Posterior vena cava (tissue), 2 donors: ENCODE measurements around the gene RGS6. TPM values are rescaled to one million over a fixed set of nuclear protein-coding genes. Genes with fewer than 3 reads are reported as not detected.

Experiments used
- DNase-seq: peaks from one replicate; pipeline ENCODE4 v3.0.0-alpha.2; 2020; ENCODE audit warnings: low spot score
- intact Hi-C, 2 donors: fragments of 100-400 bp; cut with DNase I; formaldehyde crosslinking; loops; one replicate each; pipeline versions ENCODE4 v1.14.1 to v1.14.2; 2022 to 2023
- total RNA-seq, 2 donors: library from RNA; stranded (reverse); fragmentation: NEBNext Ultra II Directional; extraction: Animal tissue kit (Norgen Biotek cat#: 25700); gene quantifications; one replicate each; pipeline ENCODE4 v1.2.1, GENCODE V29; 2021
- donor health status: DM: yes; HTN: yes; CAD: no.
- donor health status: DM: yes; HTN: yes; CAD: no.

RGS6 gene
- total RNA-seq, 2 donors from 2014 or later: 1.1 to 2.0 TPM

DNA sequence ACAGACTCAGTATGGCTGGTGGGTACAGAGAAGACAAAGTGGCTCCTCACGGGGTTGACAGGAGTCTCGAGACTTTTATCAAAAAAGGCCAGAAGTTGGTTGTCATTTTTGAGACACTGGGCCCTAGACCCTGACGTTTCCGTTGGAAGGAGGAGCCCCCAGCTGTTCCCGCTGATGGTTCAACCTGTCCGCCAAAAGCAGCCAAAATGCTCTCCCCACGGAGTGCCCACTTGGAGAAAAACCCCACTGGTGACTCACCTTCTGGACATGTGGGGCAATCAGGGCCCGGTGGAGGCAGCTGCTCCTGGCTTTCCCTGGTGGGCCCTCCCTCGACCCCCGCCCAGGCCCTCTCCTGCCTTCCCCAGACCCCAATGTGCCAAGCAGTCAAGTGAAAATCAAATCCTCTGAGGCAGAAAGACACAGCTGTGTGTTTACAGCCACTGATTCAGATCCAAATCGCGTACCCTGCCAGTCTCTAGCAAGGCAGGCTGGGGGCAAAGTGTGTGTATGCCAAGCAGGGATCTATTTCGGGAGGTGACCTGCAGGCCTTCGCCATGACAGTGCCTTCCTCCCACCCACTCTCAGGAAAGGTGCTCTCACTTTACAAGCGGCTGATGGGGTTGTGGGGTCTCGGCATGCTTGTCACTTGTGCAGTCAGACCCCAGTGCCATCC lies 614.3 kb downstream of the RGS6 start:
- intact Hi-C loops: no loop called here
- DNase-seq: no peak

DNA sequence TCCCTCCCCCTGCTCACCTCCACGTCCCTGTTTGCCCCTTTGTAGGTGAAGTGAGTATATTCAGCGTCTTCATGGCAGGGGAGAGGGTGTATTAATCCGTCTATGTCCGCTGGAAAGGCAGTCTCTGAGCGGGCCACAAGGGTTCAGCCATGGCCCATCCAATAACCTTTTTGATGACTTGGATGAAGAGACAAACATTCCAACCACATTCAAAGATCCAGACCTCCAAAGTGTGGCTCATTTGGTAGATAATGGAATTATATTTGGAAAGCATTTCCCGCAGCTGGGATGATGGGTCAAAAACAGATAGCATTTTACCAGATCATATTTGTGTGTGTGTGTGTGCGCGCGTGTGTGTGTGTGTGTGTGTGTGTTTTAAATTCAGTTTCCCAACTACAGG lies 615.8 kb downstream of the RGS6 start:
- intact Hi-C loops: no loop called here
- DNase-seq: no peak

DNA sequence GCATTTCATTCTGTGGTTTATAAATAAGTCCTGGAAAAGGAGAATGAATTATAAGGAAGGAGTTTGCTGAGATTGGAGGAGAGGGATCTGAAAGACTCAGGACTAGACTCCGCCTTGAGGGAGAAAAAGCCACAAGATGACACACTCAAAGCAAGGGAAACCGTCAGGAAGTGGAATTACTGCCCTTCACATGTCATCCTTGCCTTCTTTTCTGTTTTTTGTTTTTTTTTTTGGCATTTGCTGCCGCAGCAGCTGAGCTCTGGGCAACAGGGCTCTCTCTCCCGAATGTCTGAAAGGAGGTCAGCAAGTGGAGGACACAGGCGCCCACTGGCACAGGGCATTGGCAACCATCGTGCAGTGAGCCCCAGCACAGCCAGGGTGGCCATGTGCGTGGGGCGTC lies 616.8 kb downstream of the RGS6 start:
- intact Hi-C loops: no loop called here

DNA sequence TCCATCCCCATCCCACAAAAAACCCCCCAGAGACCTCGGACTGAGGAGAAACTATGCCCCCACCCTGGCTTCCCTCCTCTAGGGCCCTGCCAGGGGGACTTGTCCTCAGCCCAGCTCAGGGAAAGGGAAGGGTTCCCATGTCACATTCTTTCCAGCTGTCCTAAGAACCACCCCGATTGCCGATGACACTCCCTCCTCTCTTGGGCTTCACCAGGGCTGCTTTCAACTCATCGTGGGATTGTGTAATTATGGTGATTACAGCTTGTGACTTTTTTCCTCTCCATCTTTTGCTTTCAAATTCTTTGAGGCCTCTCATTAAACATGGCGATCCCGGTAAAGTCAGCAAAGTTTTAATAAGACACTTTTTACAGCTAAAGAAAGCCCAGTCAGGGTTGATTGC lies 617.6 kb downstream of the RGS6 start:
- intact Hi-C loops: no loop called here

More for the DNA sequence above, 616.8 kb downstream of the RGS6 start:
- no peak for DNase-seq

DNA sequence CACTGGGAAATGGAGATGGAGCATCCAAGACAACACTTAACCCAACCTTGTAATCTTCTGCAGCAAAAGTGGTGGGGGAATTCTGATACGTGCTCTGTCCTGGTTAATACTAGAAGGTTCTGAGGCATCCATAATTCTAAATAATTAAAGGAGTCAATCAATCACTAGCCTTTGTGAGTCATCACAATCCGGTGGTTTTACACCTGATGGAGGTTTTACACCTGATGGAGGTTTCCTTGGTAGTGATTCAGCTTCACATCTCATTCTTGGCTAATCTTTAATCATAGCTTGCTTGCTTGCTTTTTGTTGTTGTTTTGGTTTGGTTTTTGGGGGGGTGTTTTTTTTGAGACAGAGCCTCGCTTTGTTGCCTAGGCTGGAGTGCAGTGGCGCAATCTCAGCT lies 618.3 kb downstream of the RGS6 start:
- DNase-seq: no peak
- intact Hi-C loops: no loop called here

More for the DNA sequence above, 617.6 kb downstream of the RGS6 start:
- DNase-seq: no peak

DNA sequence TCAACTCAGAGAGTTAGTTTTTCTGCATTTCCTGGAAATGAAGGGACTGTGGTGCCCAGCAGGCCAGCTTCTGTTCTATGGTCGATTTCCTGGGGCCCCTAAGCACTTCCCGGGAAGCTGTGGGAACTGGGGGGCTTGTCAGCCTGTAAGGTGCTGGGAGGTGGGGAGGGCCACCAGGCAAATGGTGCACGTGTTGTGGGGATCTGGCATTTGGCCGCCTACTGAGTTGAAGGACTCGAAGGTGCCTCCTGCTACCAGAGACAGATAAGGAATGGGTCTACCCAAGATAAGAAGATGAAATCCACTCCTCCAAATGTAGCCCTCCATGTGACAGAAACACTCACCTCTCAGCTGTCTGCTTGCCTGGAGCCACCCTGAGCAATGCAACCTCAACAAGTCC lies 620.0 kb downstream of the RGS6 start:
- intact Hi-C loops: no loop called here
- DNase-seq: no peak

DNA sequence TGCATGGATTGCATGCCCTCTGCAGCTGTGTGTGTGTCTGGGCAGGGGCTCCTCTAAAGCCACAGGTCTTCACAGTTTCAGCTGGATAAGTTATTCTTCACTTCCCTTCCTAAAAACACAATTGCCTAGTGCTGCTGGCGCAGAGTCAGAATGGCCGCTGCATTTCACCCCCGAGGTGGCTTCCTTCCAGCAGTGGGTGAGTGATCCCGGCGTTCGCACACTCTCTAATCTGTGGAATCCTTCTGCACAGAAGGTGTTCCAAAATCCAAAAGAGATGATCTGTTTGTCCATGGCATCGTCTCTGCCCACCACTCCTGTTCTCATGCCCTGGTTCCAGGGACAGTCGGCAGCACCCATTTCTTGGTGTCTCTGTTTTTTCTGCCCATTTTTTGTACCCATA lies 620.9 kb downstream of the RGS6 start:
- no peak for DNase-seq
- intact Hi-C loops: no loop called here

DNA sequence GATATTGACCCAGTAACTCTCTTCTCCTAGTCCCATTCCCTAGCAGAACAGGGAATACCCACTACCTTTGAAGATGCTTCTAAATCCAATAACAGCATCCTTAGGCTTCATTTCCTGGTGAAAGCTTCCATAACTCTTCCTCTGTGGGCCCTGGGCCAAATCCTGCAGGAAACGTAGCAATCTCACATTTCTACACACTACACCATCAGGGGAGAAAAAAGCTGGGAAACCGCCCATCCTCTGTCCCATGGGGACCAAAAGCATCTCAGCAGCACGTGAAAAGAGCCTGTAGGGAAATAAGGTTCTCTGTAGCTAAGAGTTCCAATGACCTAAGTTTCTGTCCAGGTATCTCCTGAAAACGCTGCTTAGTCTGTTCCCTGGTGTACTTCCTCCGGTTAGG lies 621.4 kb downstream of the RGS6 start:
- intact Hi-C loops: no loop called here

DNA sequence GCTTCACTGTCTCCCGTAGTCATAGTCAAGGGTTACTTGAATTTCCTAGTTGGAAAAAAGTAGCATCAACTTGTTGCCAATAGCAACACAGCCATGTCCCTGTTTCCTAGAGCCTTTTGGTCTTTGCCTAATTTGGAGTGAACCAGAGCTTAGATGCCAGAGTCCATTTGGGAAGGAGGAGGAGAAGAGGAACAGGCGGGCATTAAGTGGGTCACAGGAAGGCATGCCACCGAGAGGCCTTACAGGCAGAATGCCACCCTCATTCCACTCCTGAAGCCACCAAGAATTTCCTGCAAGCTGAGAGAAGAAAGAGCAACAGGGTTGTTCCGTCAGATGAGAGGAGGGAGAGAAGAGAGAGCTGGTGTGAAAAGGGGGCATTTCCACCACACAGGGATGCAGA lies 622.2 kb downstream of the RGS6 start:
- no peak for DNase-seq
- intact Hi-C loops: no loop called here

More for the DNA sequence above, 621.4 kb downstream of the RGS6 start:
- DNase-seq: no peak

DNA sequence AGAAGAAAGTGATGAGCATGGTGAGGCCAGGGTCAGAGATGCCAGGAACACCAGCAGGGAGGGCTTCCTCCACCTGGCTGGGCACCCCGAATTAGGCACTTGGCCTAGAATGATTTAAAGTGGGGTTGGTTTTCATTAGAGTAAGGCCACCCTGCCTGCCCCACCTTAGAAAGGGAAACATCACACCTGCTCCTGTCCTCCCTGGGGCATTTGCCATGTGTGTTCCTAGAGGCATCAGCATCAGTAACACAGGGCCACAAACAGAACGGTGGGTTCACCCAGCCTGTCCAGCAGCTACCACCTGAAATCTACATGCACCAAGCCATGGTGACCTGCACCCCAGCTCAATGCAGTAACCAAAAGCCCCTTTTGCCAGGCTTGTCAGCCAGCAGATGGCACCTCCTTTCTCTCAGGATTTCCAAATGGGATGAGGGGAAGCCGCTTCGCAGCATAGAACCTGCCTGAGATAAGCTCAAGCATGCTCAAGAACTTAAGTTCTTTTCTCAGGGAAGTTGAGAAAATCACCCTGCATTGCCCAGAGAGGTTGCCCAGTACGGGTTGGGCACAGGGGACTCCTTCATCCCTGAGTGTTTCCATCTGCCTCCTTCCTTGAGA lies 622.9 kb downstream of the RGS6 start:
- no peak for DNase-seq

DNA sequence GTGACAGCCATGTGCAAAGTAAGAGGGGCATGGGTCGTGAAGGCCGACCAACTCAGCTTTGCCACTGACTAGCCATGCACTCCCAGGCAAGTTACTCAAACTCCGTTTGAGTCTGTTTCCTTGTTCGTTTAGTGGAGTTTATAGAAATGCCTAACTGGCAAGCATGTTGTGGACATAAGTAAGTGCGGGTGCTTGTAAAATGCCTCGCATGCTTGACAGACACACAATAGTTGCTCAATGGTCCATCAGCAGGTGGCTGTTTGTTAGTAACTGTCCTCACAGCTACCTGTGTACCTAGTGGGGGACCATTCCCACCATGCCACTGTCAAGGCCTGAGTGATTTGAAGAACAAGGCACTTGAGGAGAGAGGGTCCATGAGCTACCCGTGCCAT lies 623.4 kb downstream of the RGS6 start:
- no peak for DNase-seq
- intact Hi-C loops: no loop called here

More for the DNA sequence above, 622.9 kb downstream of the RGS6 start:
- intact Hi-C loops: no loop called here

DNA sequence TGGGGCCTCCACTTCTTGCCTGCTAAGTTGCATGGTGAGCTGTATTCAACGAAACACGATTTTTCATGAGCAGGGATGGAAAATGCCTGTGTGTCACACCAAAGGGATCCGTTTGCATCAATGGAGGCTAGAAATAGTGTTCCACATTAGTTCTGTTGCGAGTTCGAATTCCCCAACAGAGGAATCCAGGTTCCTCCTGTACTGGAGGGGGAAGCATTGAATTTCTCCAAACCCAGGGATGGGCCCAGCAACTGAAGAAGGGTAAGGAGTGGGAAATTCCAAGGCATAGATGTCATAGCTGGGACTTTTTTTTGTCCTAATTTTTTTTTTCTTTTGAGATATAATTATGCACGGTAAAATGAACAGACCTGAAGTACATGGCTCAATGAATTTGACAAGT lies 625.4 kb downstream of the RGS6 start:
- DNase-seq: no peak
- intact Hi-C loops: no loop called here

DNA sequence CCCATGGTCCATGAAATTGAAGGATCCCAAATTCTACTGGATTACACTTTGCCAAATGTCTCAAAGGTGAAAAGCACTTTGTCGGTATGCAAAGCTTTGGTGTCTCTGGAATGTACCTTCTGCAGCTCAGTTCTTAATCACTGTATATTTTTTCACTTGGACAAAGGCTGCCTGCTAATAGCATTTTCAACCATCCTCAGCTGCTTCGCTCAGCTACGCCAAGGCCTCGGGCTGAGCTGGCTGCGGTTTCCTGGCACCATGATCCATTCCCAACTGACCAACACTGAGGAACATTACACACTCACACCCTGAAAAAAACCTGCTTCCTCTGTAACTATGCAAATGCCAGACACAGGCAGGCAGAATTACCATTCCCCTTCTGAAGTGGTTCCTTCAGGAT lies 626.5 kb downstream of the RGS6 start:
- intact Hi-C loops: no loop called here
- no peak for DNase-seq

DNA sequence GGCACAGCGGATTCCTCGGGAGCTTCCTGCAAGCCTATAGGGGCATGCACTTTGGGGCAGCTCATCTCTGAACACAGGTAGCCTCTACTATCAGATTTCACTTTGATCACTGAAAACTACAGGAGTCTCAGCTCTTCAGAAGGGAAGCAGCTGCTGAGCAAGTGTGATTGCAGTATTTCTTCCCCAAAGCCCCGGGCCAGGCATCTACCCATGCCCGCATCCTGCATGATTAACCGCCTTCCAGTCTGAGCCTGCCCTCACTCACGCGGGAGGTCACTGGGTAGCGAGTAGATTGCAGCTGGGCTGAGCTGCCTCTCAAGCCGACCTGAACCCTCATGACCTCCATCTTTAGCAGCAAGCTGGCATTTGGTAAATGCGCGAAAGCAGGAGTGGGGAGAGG lies 627.0 kb downstream of the RGS6 start:
- no peak for DNase-seq
- intact Hi-C loops: no loop called here

DNA sequence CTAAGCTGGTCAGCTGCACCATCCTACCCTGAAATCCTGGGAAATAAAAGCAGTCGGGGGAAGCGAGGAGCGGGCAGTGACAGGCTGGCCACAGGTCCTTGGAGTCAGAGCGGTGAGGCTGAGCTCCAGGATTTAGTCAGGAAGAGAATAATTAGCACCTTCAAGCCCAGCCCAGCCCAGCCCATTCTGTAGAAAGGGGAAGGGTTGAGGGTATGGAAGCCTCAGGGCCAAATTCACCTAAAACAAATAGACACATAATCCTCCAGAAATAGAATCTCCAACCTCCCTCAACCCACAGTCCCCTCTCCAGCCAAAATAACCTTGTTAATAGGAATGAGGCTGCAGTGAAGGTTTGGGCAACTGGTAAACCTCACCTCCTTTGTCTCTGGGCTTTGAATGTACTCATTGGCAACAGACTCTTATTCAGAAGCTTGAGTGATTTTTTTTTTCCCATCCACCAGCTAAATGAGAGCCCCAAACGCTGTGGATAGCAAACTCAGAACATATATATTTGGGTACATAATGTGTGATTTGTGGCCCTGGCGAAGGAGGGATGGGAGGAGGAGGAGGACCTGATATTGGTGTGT lies 627.5 kb downstream of the RGS6 start:
- intact Hi-C loops: no loop called here
- DNase-seq: no peak

DNA sequence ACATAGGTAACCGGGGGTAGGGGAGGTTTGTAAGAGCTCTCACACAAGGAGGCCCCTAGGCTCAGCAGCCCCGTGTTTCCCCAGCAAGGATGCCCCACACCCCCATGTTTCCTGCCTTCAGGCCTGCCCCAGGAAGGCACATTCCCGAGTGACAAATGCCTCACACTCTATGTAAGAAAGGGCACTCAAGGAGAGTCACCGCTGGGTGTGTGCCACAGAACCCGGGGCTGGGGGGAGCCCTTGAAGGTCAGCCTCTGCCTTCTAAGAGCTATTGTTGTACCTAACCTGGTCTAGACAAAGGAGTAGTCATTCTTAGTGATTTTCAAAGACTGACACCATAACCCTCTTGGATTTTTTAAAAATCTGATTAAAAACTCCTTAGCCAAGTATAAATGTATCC lies 628.1 kb downstream of the RGS6 start:
- intact Hi-C loops: no loop called here
- no peak for DNase-seq

DNA sequence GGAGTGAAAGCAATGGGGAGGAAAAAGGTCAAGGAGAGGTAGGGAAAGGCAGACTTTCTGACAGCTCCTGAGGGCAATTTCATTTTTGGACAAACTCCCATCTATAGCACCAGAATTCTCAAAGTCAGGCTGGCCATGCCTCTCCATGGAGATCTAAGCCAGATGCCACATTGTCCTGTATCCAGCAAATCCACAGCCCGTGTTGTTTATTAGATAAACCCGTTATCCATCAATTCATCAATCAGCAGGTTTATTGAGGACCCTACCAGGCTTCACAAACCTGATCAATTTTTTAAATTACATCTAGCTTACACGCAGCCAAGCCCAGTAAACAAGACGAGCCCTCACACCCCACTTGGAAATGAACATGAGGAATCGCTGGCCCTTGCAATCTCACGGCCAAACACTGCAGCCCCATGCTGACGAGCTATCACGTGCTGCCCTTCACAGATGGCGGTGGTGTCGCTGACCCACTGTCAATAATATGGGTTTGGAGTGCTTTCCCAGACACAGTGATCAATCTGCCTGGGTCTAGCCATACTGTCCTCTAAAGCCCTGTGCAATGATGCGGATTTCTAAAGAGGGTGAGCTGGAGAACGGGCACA lies 628.8 kb downstream of the RGS6 start:
- no peak for DNase-seq
- intact Hi-C loops: no loop called here

DNA sequence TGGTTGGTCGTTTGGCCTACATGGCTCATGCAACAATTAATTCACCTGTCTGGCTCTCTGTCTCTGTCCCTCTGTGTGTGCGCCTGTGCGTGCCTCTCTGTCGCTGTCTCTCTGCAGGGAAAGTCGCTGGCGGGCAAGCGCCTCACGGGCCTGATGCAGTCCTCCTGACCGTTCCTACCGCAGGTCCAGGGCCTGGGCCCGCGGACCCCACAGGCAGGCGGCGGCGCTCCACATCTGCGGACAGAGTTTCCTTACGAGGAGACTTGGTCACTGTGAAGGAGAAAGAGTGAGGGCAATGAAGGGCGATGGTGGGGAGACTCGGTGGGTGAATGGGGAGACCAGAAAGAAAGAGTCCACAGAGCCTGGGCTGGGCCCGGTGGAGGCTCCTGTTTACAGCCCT lies 630.1 kb downstream of the RGS6 start:
- intact Hi-C loops: no loop called here
- DNase-seq: peak; percentile 79

DNA sequence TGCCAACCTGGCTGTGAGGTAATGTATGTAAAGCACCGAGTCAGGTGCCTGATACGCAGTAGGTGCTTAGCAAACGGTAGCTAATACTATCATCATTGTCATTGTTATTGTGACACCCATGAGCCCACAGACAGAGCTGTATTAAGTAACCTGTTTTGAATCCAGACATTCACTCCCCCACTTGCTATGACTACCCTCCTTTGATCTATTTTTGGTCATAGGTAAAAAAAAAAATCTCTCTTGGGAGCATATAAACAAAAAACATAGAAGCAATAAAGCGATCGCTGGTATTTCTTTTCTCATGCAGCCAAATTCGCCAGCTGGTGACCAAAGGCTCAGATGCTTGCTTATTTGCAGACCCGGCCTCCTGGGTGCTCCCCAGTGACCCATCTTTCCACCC lies 631.4 kb downstream of the RGS6 start:
- intact Hi-C loops: no loop called here
- no peak for DNase-seq

DNA sequence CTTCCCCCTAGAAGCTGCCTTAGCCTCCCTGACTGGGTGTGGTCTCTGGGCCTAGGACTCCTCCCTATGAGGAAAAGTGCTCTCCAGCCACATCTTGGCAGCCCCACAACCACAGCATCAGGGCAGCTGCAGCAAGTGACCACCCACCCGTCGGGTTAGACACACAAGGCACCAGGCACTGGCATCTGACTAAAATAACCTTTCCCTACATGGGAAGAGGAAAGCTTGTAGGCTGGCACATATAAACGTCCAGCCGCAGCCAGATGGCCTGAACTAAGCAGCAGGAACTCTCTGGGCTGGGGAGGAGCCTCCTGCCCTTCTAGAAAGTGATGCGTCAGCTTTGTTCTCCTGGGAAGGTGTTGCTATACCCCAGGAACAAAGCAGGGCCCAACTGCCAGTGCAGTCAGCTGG lies 632.9 kb downstream of the RGS6 start:
- intact Hi-C loops: no loop called here

DNA sequence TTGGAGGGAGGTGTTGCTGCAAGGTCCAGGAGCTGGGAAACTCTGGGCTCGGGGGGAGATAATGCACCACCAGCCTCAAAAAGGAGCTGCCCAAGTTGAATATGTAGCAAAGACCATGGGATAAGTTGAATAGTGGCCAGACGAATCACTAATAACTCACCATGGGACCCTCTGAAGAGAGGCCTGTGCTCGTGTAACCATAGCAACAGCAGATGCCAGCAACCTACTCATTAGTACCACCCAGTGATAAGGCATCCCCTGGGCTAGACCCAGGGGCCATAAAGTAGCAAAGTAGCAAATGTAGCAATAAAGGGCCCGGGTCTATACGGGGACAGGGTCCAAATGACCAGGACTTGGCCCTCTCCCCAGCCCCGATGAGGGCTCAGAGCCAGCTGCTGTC lies 633.7 kb downstream of the RGS6 start:
- DNase-seq: no peak
- intact Hi-C loops: no loop called here

More for the DNA sequence above, 632.9 kb downstream of the RGS6 start:
- no peak for DNase-seq
